HL-60/S4 treated with phorbol 12-myristate 13-acetate at 8.2 ng/mL for 4 days and 3 days (cell line): ENCODE measurements around the gene APMAP.

ENCODE experiments used
- in situ Hi-C: fragments of 300-500 bp; cut with MboI; formaldehyde crosslinking; loops from 2 replicates; pipeline ENCODE4 v1.15.0; 2022; ENCODE audit warnings: low sequenced_read_pairs

Gene APMAP

GRCh38 chr20:24971376-24972101 is 21.0 kb downstream of the APMAP start:
- in situ Hi-C loops, result no loop called here

- in situ Hi-C loops, result no loop called here
Measured at GRCh38 chr20:24970754-24971153, 21.8 kb downstream of the APMAP start.

DNA sequence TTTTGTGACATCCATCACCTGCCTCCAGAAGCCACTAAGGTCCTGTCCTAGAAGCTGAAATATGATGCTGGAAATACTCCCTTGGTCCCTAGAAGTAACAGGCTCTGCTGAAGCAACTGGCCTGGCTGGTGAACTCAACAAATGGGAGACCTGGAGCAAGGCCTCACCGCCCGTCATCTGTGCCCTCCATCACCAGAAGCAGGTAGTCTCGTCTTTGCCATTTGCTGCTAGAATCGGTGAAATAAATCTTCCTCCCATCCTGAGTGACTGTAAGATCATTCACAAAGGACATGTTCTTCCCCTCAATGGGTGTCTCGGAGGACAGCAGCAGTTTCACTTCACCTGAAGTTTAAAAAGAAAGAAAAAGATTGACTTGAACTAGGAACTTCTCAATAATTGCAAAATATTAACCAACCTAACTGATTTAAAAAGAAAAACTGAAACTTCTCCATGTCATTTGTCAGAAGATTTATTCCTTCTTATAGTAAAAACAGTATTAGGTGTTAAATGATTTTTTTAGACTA is 22.5 kb downstream of the APMAP start:
- in situ Hi-C loops, result no loop called here

DNA sequence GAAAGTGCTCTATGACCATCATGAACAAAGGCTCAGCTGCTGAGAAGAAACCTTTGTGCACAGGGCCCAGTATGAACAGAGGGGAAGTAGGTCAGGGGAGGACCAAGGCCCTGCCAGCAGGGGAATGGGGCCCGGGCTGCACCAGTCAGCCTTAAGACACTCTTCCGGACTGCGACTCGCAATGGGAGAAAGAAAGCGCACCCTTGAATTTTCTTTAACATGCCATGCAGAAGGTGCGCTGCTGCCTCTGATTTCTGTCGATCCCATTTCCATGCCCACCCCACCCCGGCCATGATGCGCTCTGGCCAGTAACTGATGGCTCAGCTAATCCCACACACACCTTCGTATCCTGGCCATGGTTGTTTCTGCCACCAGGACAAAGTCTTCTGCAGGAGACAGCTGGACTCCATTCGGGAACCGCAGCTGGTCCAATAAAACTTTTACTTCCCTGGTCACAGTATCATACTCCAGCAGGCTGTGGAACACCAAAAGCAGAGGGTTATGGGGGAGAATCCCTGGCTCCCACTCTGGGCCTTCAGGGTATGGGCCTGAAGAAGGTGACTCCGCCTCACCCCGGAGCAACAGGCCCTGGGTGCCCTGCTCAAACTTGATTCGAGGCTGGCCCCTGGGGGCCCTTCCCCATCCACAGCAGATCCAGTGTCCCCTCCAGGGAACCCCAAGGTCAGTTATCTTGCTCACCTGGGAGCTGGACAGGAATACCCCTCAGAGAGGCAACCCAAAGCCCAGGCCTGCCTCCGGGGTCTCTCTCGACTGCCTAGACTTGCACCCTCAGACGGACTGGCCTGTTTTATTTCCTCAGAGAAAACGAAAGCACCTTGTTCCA is 23.1 kb downstream of the APMAP start:
- in situ Hi-C loops, result no loop called here

DNA sequence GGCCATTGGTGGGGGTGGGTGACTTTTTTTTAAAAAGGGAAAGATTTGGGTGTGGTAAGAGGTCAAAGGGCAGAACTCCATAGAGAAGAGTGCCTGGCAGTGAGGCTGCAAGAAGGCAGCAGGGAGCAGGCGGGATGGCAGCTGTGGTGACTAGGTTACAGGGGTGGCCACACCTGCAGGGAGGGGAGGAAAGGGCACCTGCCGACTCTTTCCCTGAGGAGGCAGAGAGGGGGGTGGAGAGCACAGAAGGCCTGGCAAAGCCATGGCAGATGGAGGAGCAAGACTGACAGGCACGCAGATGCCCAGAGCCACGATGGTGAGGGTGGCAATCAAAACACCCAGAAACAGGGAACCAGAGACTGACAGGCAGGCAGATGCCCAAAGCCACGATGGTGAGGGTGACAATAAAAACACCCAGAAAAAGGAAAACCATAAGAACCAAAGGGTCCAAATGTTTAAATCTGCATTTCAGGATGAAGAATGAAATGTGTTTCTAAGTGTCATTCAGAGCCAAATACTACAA is 24.2 kb downstream of the APMAP start:
- in situ Hi-C loops, result no loop called here

- in situ Hi-C loops, result no loop called here
Measured at GRCh38 chr20:24966317-24967012, 26.1 kb downstream of the APMAP start.

DNA sequence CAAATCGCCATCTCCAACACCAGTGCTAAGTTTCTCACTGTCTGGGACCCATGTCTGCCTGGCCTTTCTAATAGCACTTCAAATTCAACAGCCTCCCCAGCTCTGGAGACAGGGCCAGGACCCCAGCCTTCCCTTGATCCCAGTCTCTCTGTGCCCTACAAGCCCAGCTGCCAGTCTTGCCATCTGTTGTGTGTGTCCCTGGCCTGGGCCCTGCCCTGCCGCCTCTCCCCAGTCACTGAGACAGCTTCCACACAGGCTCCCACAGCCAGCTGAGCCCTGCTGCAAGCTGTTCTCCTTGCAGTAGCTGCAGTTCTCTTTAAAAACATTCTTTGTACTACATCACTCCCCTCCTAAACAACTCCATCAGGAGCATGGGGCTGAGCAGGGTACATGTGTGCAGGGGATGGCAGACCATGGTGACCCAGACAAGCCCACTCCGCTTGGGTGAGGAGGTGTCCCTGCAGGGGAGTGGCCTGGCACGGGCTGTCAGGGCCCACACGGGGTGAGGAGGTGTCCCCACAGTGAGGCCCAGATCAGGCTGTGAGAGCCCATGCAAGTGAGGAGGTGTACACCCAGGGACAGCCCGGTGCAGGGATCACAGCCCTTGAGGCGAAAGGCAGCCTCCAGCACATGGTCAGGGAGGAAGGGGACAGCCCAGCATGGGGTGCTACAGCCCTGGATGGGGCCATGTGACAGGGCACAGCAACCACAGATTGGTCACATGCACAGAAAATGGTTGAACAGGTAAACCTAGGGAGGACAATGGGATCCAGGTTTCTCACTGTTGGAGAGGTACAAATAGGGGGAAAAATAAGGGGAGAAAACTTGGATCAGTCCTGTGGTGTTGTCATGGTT is 27.3 kb downstream of the APMAP start:
- in situ Hi-C loops, result no loop called here

DNA sequence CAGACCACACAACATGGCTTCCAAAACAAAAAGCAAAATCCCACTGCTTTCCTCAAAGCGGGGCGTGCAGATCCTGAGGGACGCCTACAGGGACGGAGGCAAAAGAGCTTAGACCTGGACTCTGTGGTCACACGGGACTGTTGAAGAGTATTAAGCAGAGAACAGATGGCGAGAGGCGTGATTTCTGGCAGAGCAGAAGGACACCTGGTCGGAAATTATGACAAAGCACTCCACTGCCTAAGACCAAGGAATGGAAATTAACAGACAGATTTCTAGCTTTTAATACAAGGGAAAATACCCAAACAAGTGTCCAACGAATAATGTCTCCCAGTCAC is 28.1 kb downstream of the APMAP start:
- in situ Hi-C loops, result no loop called here

DNA sequence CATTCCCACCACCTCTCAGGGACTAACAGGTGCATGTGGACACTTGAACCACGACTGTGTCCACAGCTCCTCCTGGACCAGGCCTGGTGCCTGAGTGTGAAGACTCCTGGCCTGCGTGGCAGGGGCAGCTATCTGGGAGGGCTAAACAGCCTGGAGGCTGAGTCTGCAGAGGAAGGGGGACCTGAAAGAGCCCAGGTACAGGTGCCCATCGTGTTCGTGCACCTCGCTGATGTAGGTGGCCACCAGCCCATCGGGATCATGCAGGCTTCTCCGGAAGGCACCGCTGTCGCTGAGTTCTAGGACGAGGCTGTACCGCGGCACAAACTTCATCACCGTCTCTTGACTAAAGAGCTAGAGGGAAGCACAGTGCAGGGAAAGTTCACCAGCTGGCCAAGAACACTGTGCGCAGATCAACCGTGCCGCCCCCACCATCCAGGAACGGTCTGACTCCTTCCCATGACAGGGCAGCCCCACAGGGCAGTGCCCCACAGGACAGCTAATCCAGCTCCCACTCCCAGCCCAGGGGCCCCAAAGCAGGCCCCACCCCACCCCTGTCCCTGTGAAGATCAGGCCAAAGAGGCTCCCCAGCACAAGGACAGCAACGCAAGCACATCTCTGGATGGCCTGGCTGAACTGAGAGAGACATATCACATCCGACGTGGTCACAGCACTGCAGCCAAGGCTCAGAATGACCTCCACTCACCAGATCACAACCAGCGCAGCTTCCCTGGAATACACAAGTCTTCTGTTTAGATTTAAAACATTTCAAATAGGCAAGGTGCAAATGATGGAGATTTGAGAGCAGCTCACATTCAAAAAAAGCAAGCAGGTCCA is 28.7 kb downstream of the APMAP start:
- in situ Hi-C loops, result no loop called here

- in situ Hi-C loops, result no loop called here
Measured at GRCh38 chr20:24962510-24962909, 30.0 kb downstream of the APMAP start.

DNA sequence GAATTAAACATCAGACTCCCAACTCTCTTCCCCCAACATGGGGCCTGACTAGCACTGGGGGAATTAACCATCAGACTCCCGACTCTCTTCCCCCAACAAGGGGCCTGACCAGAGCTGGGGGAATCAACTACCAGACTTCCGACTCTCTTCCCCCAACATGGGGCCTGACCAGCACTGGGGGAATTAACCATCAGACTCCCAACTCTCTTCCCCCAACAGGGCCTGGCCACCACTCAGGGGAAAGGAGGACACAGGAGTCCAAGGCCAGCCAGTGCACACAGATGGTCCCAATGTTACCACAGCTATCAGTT is 30.4 kb downstream of the APMAP start:
- in situ Hi-C loops, result no loop called here

DNA sequence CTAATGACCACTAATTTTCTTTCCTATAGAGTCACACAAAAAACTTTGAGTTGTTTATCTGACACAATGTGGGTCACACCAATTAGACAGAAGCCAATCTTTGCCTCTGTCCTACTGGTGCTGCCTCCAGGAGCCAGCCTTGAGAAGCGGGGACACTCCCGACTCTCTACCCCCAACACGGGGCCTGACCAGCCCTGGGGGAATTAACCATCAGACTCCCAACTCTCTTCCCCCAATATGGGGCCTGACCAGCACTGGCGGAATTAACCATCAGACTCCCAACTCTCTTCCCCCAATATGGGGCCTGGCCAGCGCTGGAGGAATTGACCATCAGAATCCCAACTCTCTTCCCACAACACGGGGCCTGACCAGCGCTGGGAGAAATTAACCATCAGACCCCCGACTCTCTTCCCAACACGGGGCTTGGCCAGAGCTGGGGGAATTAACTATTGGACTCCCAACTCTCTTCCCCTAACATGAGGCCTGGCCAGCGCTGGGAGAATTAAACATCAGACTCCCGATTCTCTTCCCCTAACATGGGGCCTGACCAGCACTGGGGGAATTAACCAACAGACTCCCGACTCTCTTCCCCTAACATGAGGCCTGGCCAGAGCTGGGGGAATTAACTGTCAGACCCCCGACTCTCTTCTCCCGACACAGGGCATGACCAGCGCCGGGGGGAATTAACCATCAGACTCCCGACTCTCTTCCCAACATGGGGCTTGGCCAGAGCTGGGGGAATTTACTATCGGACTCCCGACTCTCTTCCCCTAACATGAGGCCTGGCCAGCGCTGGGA is 31.0 kb downstream of the APMAP start:
- in situ Hi-C loops, result no loop called here

DNA sequence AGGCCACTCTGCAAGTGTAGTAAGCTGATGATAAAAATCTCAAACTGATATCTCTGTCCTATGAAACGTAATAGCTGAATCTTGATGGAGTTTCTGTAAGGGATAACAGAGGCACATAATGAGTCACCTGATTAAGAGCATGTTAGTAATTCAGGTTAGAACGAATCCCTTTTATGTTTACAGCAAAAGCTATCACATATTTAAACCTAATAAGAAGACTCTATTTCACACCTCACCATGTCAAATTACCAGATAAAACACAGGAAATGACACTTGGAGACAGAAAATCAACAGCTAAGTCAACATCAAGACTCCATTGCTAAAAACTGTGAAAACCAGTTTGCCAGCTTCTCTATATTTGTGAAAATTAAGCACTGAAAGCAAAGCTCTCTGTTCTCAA is 31.7 kb downstream of the APMAP start:
- in situ Hi-C loops, result no loop called here

DNA sequence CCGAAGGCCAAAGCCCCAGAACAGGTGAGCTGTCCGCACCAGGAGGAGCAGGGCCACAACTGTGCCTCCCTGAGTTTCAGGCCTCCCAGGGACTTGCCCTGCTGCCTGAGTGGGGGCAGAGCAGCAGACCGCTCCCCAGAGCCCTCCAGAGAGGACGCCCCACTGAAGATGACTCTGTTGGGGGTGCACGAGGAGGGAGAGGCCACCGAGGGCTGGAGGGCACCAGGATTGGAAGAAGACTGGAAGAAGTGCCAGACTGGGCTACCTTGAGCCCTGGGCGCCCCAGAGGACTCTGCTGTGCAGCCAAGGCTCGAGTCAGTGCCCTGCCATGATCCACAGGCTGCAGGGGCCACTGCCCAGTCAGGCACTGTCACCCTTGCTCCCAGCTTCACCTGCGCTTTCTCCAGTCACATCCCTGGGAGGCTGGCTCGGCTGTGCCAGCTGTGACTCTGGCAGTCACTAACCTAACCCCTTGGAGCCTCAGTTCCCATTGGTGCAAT is 32.2 kb downstream of the APMAP start:
- in situ Hi-C loops, result no loop called here

DNA sequence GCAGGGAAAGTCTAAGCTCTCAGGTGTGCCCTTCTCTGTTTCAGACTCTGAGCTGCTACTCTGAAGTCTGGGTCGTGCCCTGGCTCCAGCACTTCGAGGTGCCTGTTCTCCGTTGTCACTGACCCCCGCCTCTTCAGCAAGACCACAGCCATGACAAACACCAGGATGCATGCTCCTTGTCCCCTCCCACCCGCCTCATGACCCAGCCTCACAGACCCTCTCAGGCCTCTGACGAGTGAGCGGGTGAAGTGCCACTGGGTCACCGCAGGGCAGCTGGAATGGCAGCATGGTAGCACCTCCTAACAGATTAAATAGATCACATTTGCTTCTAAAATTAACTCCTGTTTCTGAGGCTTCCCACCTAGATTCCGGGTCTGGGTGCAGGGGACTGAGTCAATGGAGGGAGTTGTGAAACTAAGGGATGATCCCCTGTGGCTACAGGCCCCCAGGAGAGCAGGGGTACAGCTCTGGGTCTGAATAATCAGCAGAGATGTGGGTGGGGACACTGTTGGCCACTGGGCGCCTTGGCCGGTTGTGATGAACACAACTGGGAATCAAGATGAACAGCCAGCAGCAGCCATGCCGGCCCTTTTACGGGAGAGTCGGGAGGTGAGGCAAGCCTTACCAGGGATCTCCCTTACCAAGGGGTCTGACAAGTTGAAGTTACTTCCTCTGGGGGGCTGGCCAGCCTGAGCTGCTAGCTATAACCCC is 32.8 kb downstream of the APMAP start:
- in situ Hi-C loops, result no loop called here

DNA sequence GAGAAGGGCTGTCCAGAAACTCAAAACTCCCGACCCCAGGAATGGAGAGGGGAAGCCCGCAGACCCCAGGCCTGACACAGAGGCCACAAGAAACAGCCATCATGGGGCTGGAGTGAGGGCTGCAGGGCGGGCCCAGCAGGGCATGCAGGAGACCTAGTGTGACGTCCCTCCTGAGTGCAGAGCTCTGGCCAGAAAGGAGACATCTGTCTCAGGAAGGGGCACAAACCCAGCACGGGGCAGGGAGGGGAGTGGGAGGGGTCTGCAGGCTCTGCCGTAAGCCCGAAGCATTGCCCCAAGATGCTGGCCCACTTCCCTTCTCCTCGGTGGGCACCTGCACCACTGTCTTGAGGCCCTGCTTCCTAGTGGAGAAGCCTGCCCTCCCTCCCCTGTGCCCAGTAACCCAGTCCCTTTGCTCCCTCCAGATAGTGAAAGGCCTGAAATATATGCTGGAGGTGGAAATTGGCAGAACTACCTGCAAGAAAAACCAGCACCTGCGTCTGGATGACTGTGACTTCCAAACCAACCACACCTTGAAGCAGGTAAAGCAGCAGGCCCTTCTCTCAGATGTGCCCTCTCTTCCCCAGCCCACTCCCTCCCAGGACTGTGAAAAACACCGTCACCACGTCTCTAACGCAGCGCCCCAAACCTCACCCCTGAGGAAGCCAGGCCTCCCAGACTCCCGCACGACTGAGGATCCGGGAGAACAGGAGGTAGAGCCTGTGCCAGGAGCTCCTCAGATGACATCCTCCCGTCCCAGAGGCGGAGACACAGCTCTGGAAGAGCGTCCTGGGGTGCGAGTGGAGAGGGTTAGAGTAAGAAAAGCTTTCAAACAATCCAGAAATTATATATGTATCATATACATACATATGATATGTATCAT is 33.8 kb downstream of the APMAP start:
- in situ Hi-C loops, result no loop called here

- in situ Hi-C loops, result no loop called here
Measured at GRCh38 chr20:24957326-24958016, 35.1 kb downstream of the APMAP start.
